Gastroesophageal sphincter (tissue), 4 donors: Measurements from ENCODE around the gene KIF26B. TPM values are rescaled to one million over a fixed set of nuclear protein-coding genes. Genes with fewer than 3 reads are reported as not detected.

Experiments
- ATAC-seq: fragments of 150-250 bp; one replicate; pipeline ENCODE4 v1.9.1; 2016; ENCODE audit warnings: mild to moderate bottlenecking, moderate library complexity
- H3K27ac ChIP-seq, 4 donors: fragments of 200-600 bp; sonication (generic) in 3 of 4; 1 replicate in 3 of 4; 2 replicates in 1 of 4; pipeline ENCODE4 v1.5.1; 2016 to 2019
- H3K27me3 ChIP-seq: fragments of 200-600 bp; sonication (generic); one replicate; pipeline ENCODE4 v1.5.1; 2019
- H3K36me3 ChIP-seq, 2 donors: fragments of 200-600 bp; sonication (generic); one replicate each; pipeline ENCODE4 v1.5.1; 2019; ENCODE audit warnings: control low read depth in 1 of 2
- H3K4me1 ChIP-seq, 3 donors: fragments of 200-600 bp; sonication (generic); 1 replicate in 2 of 3; 2 replicates in 1 of 3; pipeline ENCODE4 v1.5.1; 2016 to 2019; ENCODE audit warnings: control low read depth in 2 of 3
- H3K4me3 ChIP-seq, 2 donors: fragments of 200-600 bp; sonication (generic); one replicate each; pipeline ENCODE4 v1.5.1; 2019; ENCODE audit warnings: mild to moderate bottlenecking in 1 of 2, moderate library complexity in 1 of 2
- H3K9me3 ChIP-seq, 3 donors: fragments of 200-600 bp; sonication (generic); one replicate each; pipeline ENCODE4 v1.5.1; 2017 to 2019; ENCODE audit warnings: control low read depth in 2 of 3
- CTCF ChIP-seq, 4 experiments: fragments of 200-600 bp in 2 of 4; fragments of 450-650 bp in 2 of 4; sonication (generic) in 1 of 4; IDR thresholded peaks; one replicate each; pipeline ENCODE4 v1.5.1; 2017 to 2019; ENCODE audit warnings: antibody characterized with exemption in 4 of 4, mild to moderate bottlenecking in 2 of 4, moderate library complexity in 2 of 4
- EP300 ChIP-seq: sonication (generic); formaldehyde crosslinking; IDR thresholded peaks from one replicate; pipeline ENCODE4 v1.6.1; 2017; ENCODE audit warnings: antibody characterized with exemption, mild to moderate bottlenecking
- POLR2A ChIP-seq, 2 donors: fragments of 450-650 bp; IDR thresholded peaks; one replicate each; pipeline ENCODE4 v1.6.1; 2017; ENCODE audit warnings: antibody characterized with exemption in 2 of 2, mild to moderate bottlenecking in 2 of 2, moderate library complexity in 1 of 2
- POLR2AphosphoS5 ChIP-seq: sonication (generic); formaldehyde crosslinking; IDR thresholded peaks from one replicate; pipeline ENCODE4 v1.6.1; 2017; ENCODE audit warnings: antibody characterized with exemption
- WGBS, 2 donors: methylation state at CpG; one replicate each; pipeline ENCODE4 v1.1.5; 2018; ENCODE audit warnings: low coverage in 1 of 2; 5-methylcytosine and 5-hydroxymethylcytosine counted together
- total RNA-seq, 4 donors: library from RNA; depleted of rRNA; stranded (reverse); fragments of >200 nt; gene quantifications; one replicate each; pipeline ENCODE4 v1.1.0, GENCODE V29; 2016

KIF26B gene
- total RNA-seq, 4 donors from 2014 or later: 0.62 to 1.9 (median 0.97) TPM

DNA sequence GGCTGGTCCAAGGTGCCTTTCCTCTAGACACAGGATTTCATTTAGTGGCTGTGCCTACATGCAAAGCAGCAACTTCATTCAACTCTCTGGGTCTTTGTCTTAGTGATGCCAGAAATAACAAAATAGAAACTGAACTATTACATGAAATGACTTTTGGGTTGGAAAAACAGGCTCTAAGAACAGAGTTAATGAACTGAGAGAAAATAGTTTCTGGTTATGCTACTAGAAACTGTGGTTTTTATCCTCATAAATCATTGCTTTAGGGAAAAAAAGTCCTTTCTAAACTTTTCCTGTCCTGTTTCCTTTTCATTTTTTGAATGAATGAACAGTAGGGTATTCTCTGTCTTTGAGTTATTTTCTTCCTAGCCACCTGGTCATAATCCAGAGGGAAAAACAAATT is 424.0 kb downstream of the KIF26B start:
- Histone ChIP-seq H3K27ac (no peak overlapping the region), H3K4me1 (no peaks in the 10 kb centered on the region), H3K9me3 (no peaks in the 10 kb centered on the region), H3K4me3 (no peak overlapping the region), H3K36me3 (no peaks in the 10 kb centered on the region), H3K27me3 (no peaks in the 10 kb centered on the region)
- no peak for ATAC-seq
- TF ChIP-seq POLR2AphosphoS5 (no peak), EP300 (no peak)

GRCh38 chr1:245579881-245580280 is 425.1 kb downstream of the KIF26B start:
- Histone ChIP-seq H3K9me3 (no peaks in the 10 kb centered on the region), H3K27me3 (no peaks in the 10 kb centered on the region), H3K4me1 (no peaks in the 10 kb centered on the region), H3K36me3 (no peaks in the 10 kb centered on the region), H3K4me3 (no peak overlapping the region), H3K27ac (no peak overlapping the region)
- no peak for ATAC-seq
- no peak for TF ChIP-seq POLR2AphosphoS5
- no peak for TF ChIP-seq EP300
- TF ChIP-seq CTCF (IDR thresholded peaks at IDR 0.05): no peak
- TF ChIP-seq POLR2A (IDR thresholded peaks at IDR 0.05): no peak
- 95 to 97% methylated on average over 3 to 7 of the region's 7 CpGs for WGBS, 2 donors

DNA sequence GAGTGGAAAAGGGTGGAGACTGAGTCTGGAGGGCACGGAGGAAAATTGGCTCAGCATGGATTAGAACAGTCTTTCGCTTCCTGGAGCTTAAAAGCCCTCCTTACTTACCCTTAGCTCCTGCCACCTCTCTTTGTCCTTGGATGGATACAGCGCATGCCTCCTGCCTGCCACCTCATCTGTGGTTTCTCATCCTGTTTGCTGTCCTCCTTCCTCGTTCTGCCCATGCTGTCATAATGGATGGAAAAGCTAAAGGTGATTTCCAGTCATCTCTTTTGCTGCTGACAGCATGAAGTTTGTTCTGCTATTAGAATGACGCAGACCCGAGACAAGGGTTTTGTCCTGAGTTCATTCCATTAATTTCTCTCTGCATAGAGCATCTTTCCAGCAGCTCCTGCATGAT is 425.9 kb downstream of the KIF26B start:
- no peaks in the 10 kb centered on the region for H3K9me3 ChIP-seq
- H3K27me3 ChIP-seq: no peaks in the 10 kb centered on the region
- no peak for ATAC-seq
- H3K4me1 ChIP-seq: peaks cover 0 to 7% (median 0%) of the 10 kb centered on the region in 3 donors
- 81 to 100% methylated on average over 4 to 6 of the region's 6 CpGs for WGBS, 2 donors
- H3K27ac ChIP-seq: no peak overlapping the region
- no peak overlapping the region for H3K4me3 ChIP-seq
- TF ChIP-seq POLR2AphosphoS5: no peak
- TF ChIP-seq CTCF (IDR thresholded peaks at IDR 0.05): no peak
- TF ChIP-seq POLR2A (IDR thresholded peaks at IDR 0.05): no peak
- no peak for TF ChIP-seq EP300
- H3K36me3 ChIP-seq: no peaks in the 10 kb centered on the region

- TF ChIP-seq EP300 (no peak), POLR2AphosphoS5 (no peak), POLR2A (IDR thresholded peaks at IDR 0.05) (no peak)
- H3K4me3 ChIP-seq: no peak overlapping the region
- no peaks in the 10 kb centered on the region for H3K9me3 ChIP-seq
- no peak overlapping the region for H3K27ac ChIP-seq
- WGBS, 2 donors: 74 to 98% methylated on average over 5 to 7 of the region's 7 CpGs
- no peaks in the 10 kb centered on the region for H3K27me3 ChIP-seq
- no peaks in the 10 kb centered on the region for H3K36me3 ChIP-seq
- peaks cover 0 to 7% (median 0%) of the 10 kb centered on the region in 3 donors for H3K4me1 ChIP-seq
- ATAC-seq: no peak
Measured at GRCh38 chr1:245582026-245582425, 427.2 kb downstream of the KIF26B start.

- no peak for TF ChIP-seq POLR2A (IDR thresholded peaks at IDR 0.05)
- no peak for TF ChIP-seq POLR2AphosphoS5
- TF ChIP-seq CTCF (IDR thresholded peaks at IDR 0.05): no peak
- no peak for TF ChIP-seq EP300
- Histone ChIP-seq H3K4me3 (no peak overlapping the region), H3K4me1 (peaks cover 0 to 7% (median 0%) of the 10 kb centered on the region in 3 donors), H3K27ac (no peak overlapping the region), H3K36me3 (no peaks in the 10 kb centered on the region), H3K9me3 (no peaks in the 10 kb centered on the region), H3K27me3 (no peaks in the 10 kb centered on the region)
- 69 to 80% methylated on average over 1 to 9 of the region's 9 CpGs for WGBS, 2 donors
- no peak for ATAC-seq
Measured at GRCh38 chr1:245583081-245583480, 428.3 kb downstream of the KIF26B start.

- Histone ChIP-seq H3K4me1 (peaks cover 0 to 7% (median 0%) of the 10 kb centered on the region in 3 donors), H3K36me3 (no peaks in the 10 kb centered on the region), H3K4me3 (no peak overlapping the region), H3K27ac (no peak overlapping the region), H3K27me3 (no peaks in the 10 kb centered on the region), H3K9me3 (no peaks in the 10 kb centered on the region)
- 82 to 87% methylated on average over 4 to 10 of the region's 15 CpGs for WGBS, 2 donors
- ATAC-seq: no peak
- TF ChIP-seq CTCF (IDR thresholded peaks at IDR 0.05) (no peak), EP300 (no peak), POLR2A (IDR thresholded peaks at IDR 0.05) (no peak), POLR2AphosphoS5 (no peak)
Measured at GRCh38 chr1:245583575-245584330, 429.0 kb downstream of the KIF26B start.
